GM06990 (cell line): Measurements from ENCODE around the gene RNPEP.
"Not testable (repeated sequence)": the region's sequence is repeated elsewhere in the genome, so short reads cannot be mapped to it uniquely, and the experiment has no call there.

Experiments
- DNase-seq: peaks from one replicate; pipeline ENCODE4 v3.0.0-alpha.2; 2011; ENCODE audit not compliant: insufficient read length; ENCODE audit errors: extremely low read depth
- H3K27me3 ChIP-seq: replicated peaks from 2 replicates; pipeline ENCODE4 v1.6.0; 2011; ENCODE audit warnings: low read length; ENCODE audit not compliant: control insufficient read depth, insufficient read depth
- H3K36me3 ChIP-seq: 2 replicates; pipeline ENCODE4 v1.5.1; 2011; ENCODE audit warnings: low read length; ENCODE audit not compliant: control insufficient read depth, insufficient read depth
- H3K4me3 ChIP-seq: replicated peaks from 2 replicates; pipeline ENCODE4 v1.5.1; 2011; ENCODE audit warnings: low read depth, mild to moderate bottlenecking, control low read depth, low read length
- TF ChIP-seq, protein P1 (sequence below): IDR thresholded peaks from 2 replicates; pipeline ENCODE4 v1.5.1; 2011; ENCODE audit warnings: low read length, control low read depth, mild to moderate bottlenecking, inconsistent platforms; ENCODE audit not compliant: insufficient read depth, poor library complexity, severe bottlenecking

Gene RNPEP

DNA sequence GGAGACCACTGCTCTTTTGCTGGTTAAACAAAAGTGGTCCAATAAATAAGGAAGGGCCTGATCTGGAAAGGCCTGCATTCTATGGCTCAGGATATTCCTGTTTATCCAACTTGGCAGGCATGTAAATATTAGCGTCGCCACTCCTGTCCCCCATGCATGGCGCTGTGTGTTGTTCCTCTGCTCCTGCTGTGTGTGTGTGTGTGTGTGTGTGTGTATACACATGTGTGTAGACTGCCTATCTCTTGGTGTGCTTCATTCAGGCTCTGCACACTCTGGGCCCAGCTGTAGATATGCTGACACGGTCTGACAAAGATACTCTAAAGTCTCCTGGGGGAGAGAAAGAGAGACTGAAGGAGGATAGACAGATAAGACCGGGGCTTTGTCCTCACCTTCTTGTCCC, 42.9 kb upstream of the RNPEP start:
- no peak for DNase-seq
- TF ChIP-seq, protein P1, sequence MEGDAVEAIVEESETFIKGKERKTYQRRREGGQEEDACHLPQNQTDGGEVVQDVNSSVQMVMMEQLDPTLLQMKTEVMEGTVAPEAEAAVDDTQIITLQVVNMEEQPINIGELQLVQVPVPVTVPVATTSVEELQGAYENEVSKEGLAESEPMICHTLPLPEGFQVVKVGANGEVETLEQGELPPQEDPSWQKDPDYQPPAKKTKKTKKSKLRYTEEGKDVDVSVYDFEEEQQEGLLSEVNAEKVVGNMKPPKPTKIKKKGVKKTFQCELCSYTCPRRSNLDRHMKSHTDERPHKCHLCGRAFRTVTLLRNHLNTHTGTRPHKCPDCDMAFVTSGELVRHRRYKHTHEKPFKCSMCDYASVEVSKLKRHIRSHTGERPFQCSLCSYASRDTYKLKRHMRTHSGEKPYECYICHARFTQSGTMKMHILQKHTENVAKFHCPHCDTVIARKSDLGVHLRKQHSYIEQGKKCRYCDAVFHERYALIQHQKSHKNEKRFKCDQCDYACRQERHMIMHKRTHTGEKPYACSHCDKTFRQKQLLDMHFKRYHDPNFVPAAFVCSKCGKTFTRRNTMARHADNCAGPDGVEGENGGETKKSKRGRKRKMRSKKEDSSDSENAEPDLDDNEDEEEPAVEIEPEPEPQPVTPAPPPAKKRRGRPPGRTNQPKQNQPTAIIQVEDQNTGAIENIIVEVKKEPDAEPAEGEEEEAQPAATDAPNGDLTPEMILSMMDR: no peak
- Histone ChIP-seq H3K36me3 (no peaks in the 10 kb centered on the region), H3K27me3 (no peaks in the 10 kb centered on the region; the same call in 1 of the 2 replicates), H3K4me3 (no peak overlapping the region)

DNA sequence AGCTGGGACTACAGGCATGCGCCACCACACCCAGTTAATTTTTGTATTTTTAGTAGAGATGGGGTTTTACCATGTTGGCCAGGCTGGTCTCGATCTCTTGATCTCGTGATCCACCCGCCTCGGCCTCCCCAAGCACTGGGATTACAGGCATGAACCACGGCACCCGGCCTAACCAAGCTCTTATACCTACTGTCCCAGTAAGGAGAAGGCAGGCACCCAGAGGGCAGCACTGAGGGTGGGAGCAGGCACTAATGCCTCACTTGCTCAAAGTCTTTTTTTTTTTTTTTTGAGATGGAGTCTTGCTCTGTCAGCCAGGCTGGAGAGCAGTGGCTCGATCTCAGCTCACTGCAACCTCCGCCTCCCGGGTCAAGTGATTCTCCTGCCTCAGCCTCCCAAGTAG, 42.1 kb upstream of the RNPEP start:
- not testable (repeated sequence) for H3K27me3 ChIP-seq, H3K36me3 ChIP-seq, H3K4me3 ChIP-seq, DNase-seq

DNA sequence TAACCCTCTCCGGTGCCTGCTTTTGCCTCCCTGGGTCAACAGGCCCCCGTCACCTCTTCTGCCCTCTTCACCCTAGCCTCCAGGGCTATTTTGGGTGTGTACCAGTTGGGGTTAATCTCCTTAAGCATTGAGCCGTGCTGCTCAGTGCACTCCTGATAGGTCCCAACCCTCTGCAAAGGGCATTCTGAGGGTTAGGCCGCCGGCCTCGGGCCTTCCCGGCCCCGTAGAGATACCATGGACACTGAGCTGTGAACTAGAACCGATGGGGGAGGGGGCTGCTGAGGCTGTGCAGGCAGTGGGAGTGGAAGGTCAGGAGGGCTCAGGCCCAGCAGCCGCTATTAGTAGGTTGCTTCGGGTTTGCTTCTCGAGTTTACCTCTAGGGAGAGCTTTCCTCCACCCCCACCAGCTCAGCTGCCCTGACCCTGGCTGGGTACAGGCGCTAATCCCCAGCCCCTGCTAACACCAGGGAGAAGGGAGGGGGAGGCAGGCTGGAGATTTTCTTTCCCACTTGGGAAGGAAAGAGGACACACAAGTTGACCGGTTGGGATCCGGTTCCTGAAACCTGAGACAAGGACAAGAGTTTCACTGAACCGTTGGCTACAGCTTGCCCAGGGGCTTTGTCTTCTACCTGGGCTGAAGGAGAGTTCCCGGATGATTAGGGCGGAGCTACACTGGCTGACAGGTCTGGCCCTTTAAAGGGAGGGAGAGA, 40.9 kb upstream of the RNPEP start:
- no peak for DNase-seq
- TF ChIP-seq, protein P1: no peak
- H3K4me3 ChIP-seq: no peak overlapping the region
- no peaks in the 10 kb centered on the region for H3K36me3 ChIP-seq
- peaks cover 4% of the 10 kb centered on the region for H3K27me3 ChIP-seq

DNA sequence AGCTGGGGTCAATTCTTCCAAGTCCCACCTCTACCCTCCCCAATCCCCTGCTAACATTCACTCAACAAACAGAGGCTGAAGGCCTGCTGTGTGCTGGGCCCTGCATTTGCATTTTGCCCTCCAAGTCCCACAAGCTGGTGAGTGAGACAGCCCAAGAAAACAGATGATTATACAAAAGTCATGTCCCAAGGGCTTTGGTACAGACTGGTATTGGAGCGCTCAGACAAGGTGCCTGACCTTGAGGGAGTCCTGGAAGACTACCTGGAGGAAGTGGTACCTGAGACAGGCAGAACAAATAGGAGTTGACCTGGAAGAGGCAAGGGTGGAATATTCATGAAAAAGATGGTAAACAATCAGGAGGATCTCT, 40.3 kb upstream of the RNPEP start:
- DNase-seq: no peak
- Histone ChIP-seq H3K27me3 (peaks cover 4% of the 10 kb centered on the region), H3K4me3 (no peak overlapping the region), H3K36me3 (no peaks in the 10 kb centered on the region)
- TF ChIP-seq, protein P1: no peak

DNA sequence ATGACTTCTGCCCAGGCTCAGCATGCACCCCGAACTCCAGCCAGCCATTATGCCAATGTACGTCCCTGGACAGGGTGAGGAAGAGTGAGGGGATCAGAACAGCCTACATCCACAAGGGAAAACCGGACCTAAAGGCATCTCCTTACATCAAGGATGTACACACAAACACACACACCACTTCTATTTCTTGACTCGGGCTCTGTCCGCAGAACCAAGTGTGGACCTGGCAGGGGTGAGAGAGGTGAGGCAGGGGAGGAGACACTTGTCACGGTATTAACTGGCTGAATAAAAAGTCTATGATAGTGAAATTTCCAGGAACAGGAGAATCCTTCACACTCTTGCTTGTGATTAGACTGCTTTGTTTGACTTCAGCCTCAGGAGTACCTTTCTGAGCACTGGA, 38.4 kb upstream of the RNPEP start:
- DNase-seq: no peak
- TF ChIP-seq, protein P1: no peak
- Histone ChIP-seq H3K4me3 (no peak overlapping the region), H3K27me3 (peaks cover 4% of the 10 kb centered on the region), H3K36me3 (no peaks in the 10 kb centered on the region)

DNA sequence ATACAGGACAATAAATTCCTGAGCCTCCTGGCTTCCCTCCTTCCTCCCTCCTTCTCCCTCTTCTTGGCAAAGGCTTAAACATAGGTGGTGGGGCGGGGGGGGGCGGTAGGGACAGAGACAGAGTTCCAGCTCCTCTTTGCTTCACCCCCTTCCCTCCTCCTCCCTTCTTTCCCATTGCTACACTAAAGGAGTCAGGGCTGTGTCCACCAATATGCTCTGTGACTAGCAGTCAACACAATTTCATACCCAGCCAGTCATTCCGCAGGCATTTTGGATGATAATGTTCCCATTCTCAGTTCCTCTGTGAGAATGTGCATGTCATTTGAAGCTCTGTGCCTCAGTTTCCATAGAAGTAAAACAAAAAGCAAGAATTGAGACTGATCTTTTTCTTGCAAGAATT, 37.8 kb upstream of the RNPEP start:
- Histone ChIP-seq H3K36me3 (no peaks in the 10 kb centered on the region), H3K4me3 (no peak overlapping the region), H3K27me3 (peaks cover 4% of the 10 kb centered on the region)
- DNase-seq: no peak
- TF ChIP-seq, protein P1: no peak
